ENCODE measurements around the gene CFAP410.
"Not testable (repeated sequence)": the region's sequence is repeated elsewhere in the genome, so short reads cannot be mapped to it uniquely, and the experiment has no call there.

The CFAP410 gene

DNA sequence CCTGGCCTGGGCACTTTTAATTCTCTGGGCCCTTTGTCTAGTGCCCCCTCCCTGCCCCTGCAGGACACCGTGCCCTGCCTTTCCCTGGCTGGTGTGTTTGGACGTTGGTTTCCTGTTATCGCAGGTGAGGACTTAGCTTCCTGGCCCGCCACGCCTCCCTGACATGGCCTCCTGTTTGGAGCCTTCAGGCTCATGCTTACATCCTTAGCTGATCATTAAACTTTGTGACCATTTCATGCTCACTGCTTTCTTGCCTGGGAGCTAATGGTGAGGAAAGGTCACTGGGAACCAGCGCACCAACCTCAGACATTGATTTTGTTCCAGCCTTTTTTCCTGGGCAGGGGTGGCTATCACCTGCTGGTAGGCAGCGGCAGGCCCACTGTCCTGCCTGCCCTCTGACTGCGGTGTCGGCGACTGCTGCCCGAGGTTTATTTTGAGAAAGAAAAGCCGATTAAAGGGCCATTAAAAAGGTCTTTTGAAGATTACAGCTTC is 35.7 kb downstream of the CFAP410 start:
- H3K9me2 ChIP-seq (replicated peaks; ENCODE audit: insufficient read depth, low read length): no peaks in the 10 kb centered on the region
- H3K79me2 ChIP-seq (ENCODE audit: low read length): peaks cover 75% of the 10 kb centered on the region
- H3K27me3 ChIP-seq (replicated peaks; ENCODE audit: insufficient read depth, low read length): no peaks in the 10 kb centered on the region
- no peaks in the 10 kb centered on the region for H3K36me3 ChIP-seq (replicated peaks; ENCODE audit: insufficient read depth, low read length)
- H3K9me3 ChIP-seq (replicated peaks; ENCODE audit: insufficient read depth, low read length): no peaks in the 10 kb centered on the region
- peaks cover 7% of the 10 kb centered on the region for H3K4me1 ChIP-seq (ENCODE audit: low read length)
- TF ChIP-seq EZH2 (optimal IDR thresholded peaks at IDR 0.05; ENCODE audit: low read depth, low read length) (no peak), EZH2phosphoT487 (IDR thresholded peaks at IDR 0.05; ENCODE audit: low read length) (no peak)
- TF ChIP-seq, protein P1, sequence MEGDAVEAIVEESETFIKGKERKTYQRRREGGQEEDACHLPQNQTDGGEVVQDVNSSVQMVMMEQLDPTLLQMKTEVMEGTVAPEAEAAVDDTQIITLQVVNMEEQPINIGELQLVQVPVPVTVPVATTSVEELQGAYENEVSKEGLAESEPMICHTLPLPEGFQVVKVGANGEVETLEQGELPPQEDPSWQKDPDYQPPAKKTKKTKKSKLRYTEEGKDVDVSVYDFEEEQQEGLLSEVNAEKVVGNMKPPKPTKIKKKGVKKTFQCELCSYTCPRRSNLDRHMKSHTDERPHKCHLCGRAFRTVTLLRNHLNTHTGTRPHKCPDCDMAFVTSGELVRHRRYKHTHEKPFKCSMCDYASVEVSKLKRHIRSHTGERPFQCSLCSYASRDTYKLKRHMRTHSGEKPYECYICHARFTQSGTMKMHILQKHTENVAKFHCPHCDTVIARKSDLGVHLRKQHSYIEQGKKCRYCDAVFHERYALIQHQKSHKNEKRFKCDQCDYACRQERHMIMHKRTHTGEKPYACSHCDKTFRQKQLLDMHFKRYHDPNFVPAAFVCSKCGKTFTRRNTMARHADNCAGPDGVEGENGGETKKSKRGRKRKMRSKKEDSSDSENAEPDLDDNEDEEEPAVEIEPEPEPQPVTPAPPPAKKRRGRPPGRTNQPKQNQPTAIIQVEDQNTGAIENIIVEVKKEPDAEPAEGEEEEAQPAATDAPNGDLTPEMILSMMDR (IDR thresholded peaks at IDR 0.05; ENCODE audit: low read length): no peak
- DNase-seq: no peak
- no peak overlapping the region for H2AFZ ChIP-seq (ENCODE audit: low read length)
- no peak overlapping the region for H3K4me2 ChIP-seq (ENCODE audit: low read depth, low read length)
- H3K27ac ChIP-seq (ENCODE audit: low read length): no peak overlapping the region
- H4K20me1 ChIP-seq (ENCODE audit: insufficient read depth, low read length): 0 out of 2 replicates have a peak, but pooled peaks cover 4% of the 10 kb centered on the region
- peaks cover 11% of the 10 kb centered on the region for H3F3A ChIP-seq (ENCODE audit: insufficient read depth, low read length)
- H3K9ac ChIP-seq (ENCODE audit: low read length): no peak overlapping the region
- H3K4me3 ChIP-seq (ENCODE audit: low read length): no peak overlapping the region

DNA sequence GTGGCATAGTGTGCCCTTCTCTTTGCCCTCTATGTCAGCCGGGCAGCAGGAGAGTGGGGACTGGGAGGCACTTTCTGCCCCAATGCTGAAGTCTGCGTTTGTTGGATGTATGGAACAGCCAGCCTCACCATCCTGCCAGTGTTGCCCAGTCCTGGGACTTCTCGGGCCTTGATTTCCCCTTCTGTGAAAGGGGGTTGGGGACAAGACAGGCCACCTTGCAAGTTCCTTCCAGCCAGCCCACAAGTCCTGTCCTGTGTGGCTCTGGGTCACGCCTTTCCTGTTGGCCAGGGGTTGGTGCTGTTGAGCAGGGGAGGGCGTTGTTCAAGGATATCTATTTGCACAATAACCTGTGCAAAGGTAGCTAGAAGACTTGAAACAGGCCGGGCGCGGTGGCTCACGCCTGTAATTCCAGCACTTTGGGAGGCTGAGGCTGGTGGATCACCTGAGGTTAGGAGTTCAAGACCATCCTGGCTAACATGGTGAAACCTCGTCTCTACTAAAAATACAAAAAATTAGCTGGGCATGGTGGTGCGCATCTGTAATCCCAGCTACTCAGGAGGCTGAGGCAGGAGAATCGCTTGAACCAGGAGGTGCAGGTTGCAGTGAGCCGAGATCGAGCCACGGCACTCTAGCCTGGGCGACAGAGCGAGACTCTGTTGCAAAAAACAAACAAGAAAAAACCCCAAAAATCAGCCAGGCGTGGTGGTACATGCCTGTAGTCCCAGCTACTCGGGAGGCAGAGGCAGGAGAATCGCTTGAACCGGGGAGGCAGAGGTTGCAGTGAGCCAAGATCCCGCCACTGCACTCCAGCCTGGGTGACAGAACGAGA is 36.4 kb downstream of the CFAP410 start:
- H3K4me3 ChIP-seq (ENCODE audit: low read length); DNase-seq; H4K20me1 ChIP-seq (ENCODE audit: insufficient read depth, low read length); H3K9me3 ChIP-seq (replicated peaks; ENCODE audit: insufficient read depth, low read length); H3K4me2 ChIP-seq (ENCODE audit: low read depth, low read length); H3K9me2 ChIP-seq (replicated peaks; ENCODE audit: insufficient read depth, low read length); H3K9ac ChIP-seq (ENCODE audit: low read length); H3K27ac ChIP-seq (ENCODE audit: low read length); H3K27me3 ChIP-seq (replicated peaks; ENCODE audit: insufficient read depth, low read length); H3K36me3 ChIP-seq (replicated peaks; ENCODE audit: insufficient read depth, low read length); H2AFZ ChIP-seq (ENCODE audit: low read length): not testable (repeated sequence)
- peaks cover 74% of the 10 kb centered on the region for H3K79me2 ChIP-seq (ENCODE audit: low read length)
- H3F3A ChIP-seq (ENCODE audit: insufficient read depth, low read length): peaks cover 18% of the 10 kb centered on the region
- H3K4me1 ChIP-seq (ENCODE audit: low read length): peaks cover 15% of the 10 kb centered on the region

DNA sequence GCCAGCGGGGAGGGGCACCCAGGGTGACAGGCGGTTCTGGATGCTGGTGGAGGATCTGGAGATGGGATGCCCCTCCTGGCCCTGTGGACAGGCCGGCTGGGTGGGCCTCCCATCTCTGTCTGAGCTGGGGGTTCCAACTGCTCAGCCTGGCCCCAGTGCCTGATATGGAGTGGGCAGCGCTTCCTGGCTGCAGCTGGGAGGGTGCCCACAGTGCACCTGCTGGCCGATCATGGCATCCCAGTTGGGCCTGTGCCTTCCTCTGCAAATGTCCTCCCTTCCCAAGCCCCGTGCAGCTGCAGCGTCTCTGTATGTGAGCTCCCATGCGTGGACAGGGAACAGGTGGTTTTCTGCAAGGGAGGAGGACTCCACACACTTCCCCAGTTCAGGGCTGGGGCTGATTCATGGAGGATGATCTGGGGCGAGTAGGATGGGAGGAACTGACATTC is 37.2 kb downstream of the CFAP410 start:
- peaks cover 19% of the 10 kb centered on the region for H3K4me1 ChIP-seq (ENCODE audit: low read length)
- no peak overlapping the region for H3K9ac ChIP-seq (ENCODE audit: low read length)
- H3K9me3 ChIP-seq (replicated peaks; ENCODE audit: insufficient read depth, low read length): no peaks in the 10 kb centered on the region
- H3K36me3 ChIP-seq (replicated peaks; ENCODE audit: insufficient read depth, low read length): no peaks in the 10 kb centered on the region
- 0 out of 2 replicates have a peak, but pooled peaks cover 4% of the 10 kb centered on the region for H4K20me1 ChIP-seq (ENCODE audit: insufficient read depth, low read length)
- H3K4me3 ChIP-seq (ENCODE audit: low read length): no peak overlapping the region
- H3F3A ChIP-seq (ENCODE audit: insufficient read depth, low read length): peaks cover 19% of the 10 kb centered on the region
- H3K27ac ChIP-seq (ENCODE audit: low read length): no peak overlapping the region
- H3K9me2 ChIP-seq (replicated peaks; ENCODE audit: insufficient read depth, low read length): no peaks in the 10 kb centered on the region
- no peak for DNase-seq
- H3K79me2 ChIP-seq (ENCODE audit: low read length): peaks cover 66% of the 10 kb centered on the region
- H2AFZ ChIP-seq (ENCODE audit: low read length): no peak overlapping the region
- no peaks in the 10 kb centered on the region for H3K27me3 ChIP-seq (replicated peaks; ENCODE audit: insufficient read depth, low read length)
- TF ChIP-seq, protein P1 (IDR thresholded peaks at IDR 0.05; ENCODE audit: low read length): 0 out of 2 replicates have a peak, but pooled peaks have one; percentile 7
- TF ChIP-seq EZH2phosphoT487 (IDR thresholded peaks at IDR 0.05; ENCODE audit: low read length): no peak
- H3K4me2 ChIP-seq (ENCODE audit: low read depth, low read length): no peak overlapping the region

DNA sequence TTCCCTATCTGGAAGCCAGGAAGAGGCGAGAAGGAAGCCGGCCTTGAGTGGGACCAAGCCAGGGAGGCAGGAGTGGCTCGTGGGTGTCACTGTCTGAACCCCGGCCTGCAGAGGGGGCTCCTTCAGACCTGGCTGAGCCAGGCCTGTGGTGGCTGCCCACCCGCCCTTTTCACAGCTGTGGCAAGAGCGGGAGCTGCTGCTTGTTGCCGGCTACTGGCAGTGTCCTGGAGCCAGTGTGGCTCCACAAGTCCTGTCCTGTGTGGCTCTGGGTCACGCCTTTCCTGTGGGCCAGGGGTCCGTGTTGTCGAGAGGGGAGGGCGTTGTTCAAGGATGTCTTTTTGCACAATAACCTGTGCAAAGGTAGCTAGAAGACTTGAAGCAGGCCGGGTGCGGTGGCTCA is 38.0 kb downstream of the CFAP410 start:
- 0 out of 2 replicates have a peak, but pooled peaks cover 2% of the 10 kb centered on the region for H3K27me3 ChIP-seq (replicated peaks; ENCODE audit: insufficient read depth, low read length)
- 0 out of 2 replicates have a peak, but pooled peaks cover 4% of the 10 kb centered on the region for H4K20me1 ChIP-seq (ENCODE audit: insufficient read depth, low read length)
- H3K9ac ChIP-seq (ENCODE audit: low read length): peak overlapping the region; percentile 78; the same call in 1 of the 2 replicates
- peaks cover 19% of the 10 kb centered on the region for H3K4me1 ChIP-seq (ENCODE audit: low read length)
- no peaks in the 10 kb centered on the region for H3K36me3 ChIP-seq (replicated peaks; ENCODE audit: insufficient read depth, low read length)
- H2AFZ ChIP-seq (ENCODE audit: low read length): no peak overlapping the region
- H3K27ac ChIP-seq (ENCODE audit: low read length): no peak overlapping the region
- H3F3A ChIP-seq (ENCODE audit: insufficient read depth, low read length): peaks cover 19% of the 10 kb centered on the region
- TF ChIP-seq EZH2phosphoT487 (IDR thresholded peaks at IDR 0.05; ENCODE audit: low read length) (no peak), EZH2 (optimal IDR thresholded peaks at IDR 0.05; ENCODE audit: low read depth, low read length) (no peak)
- TF ChIP-seq, protein P1 (IDR thresholded peaks at IDR 0.05; ENCODE audit: low read length): no peak
- DNase-seq: no peak
- H3K4me3 ChIP-seq (ENCODE audit: low read length): peak overlapping the region; percentile 78
- no peaks in the 10 kb centered on the region for H3K9me2 ChIP-seq (replicated peaks; ENCODE audit: insufficient read depth, low read length)
- H3K79me2 ChIP-seq (ENCODE audit: low read length): peaks cover 57% of the 10 kb centered on the region
- peak overlapping the region; percentile 94 for H3K4me2 ChIP-seq (ENCODE audit: low read depth, low read length)
- H3K9me3 ChIP-seq (replicated peaks; ENCODE audit: insufficient read depth, low read length): no peaks in the 10 kb centered on the region

Data from MM.1S (cell line).